NCI-H1105 (cell line): Measurements from ENCODE around the gene MUSTN1.

Experiments used
- DNase-seq: peaks from one replicate; lab custom pipeline; 2025; lab: John Stamatoyannopoulos, UW

Gene MUSTN1

GRCh38 chr3:52801839-52802238 lies 33.0 kb downstream of the MUSTN1 start:
- DNase-seq = no peak

- no peak for DNase-seq
These were observed 34.7 kb downstream of the MUSTN1 start for GRCh38 chr3:52800079-52800478.

- DNase-seq = no peak
These were observed 35.8 kb downstream of the MUSTN1 start for GRCh38 chr3:52798978-52799476.

- no peak for DNase-seq
These were observed 36.3 kb downstream of the MUSTN1 start for GRCh38 chr3:52798376-52798977.

GRCh38 chr3:52796411-52796810 lies 38.4 kb downstream of the MUSTN1 start:
- DNase-seq = no peak

GRCh38 chr3:52795298-52795900 lies 39.4 kb downstream of the MUSTN1 start:
- DNase-seq = no peak

GRCh38 chr3:52794612-52795099 lies 40.2 kb downstream of the MUSTN1 start, which contains the start of gene ITIH3:
Gene ITIH3 (plus strand): TSS chr3:52794796. CDS start chr3:52794804, 8 bp downstream.
- DNase-seq = no peak

GRCh38 chr3:52793702-52794611 lies 40.9 kb downstream of the MUSTN1 start:
- no peak for DNase-seq

GRCh38 chr3:52792961-52793695 lies 41.7 kb downstream of the MUSTN1 start:
- no peak for DNase-seq

- no peak for DNase-seq
These were observed 42.4 kb downstream of the MUSTN1 start for GRCh38 chr3:52792413-52792812.

GRCh38 chr3:52791928-52792327 lies 42.9 kb downstream of the MUSTN1 start:
- DNase-seq = no peak

GRCh38 chr3:52791366-52791765 lies 43.5 kb downstream of the MUSTN1 start:
- DNase-seq = no peak

GRCh38 chr3:52790741-52791140 lies 44.1 kb downstream of the MUSTN1 start:
- DNase-seq = no peak

GRCh38 chr3:52790337-52790736 lies 44.5 kb downstream of the MUSTN1 start:
- no peak for DNase-seq

GRCh38 chr3:52789746-52790040 lies 45.1 kb downstream of the MUSTN1 start:
- DNase-seq = no peak

GRCh38 chr3:52788890-52789745 lies 45.7 kb downstream of the MUSTN1 start:
- no peak for DNase-seq

- no peak for DNase-seq
These were observed 46.9 kb downstream of the MUSTN1 start for GRCh38 chr3:52787672-52788625.

- DNase-seq = no peak
These were observed 47.6 kb downstream of the MUSTN1 start for GRCh38 chr3:52787246-52787645.

GRCh38 chr3:52786330-52787215 lies 48.2 kb downstream of the MUSTN1 start:
- no peak for DNase-seq
